Measurements from ENCODE around the gene ADGRG2.
"Not testable (repeated sequence)": the region's sequence is repeated elsewhere in the genome, so short reads cannot be mapped to it uniquely, and the experiment has no call there.

ADGRG2 gene

GRCh38 chrX:19089555-19090040 is 32.7 kb downstream of the ADGRG2 start:
- no peak overlapping the region for H3K4me3 ChIP-seq (ENCODE audit: low read depth, low read length)

GRCh38 chrX:19086102-19086772 is 36.0 kb downstream of the ADGRG2 start:
- H3K4me3 ChIP-seq (ENCODE audit: low read depth, low read length) = no peak overlapping the region

GRCh38 chrX:19085666-19086065 is 36.6 kb downstream of the ADGRG2 start:
- no peak overlapping the region for H3K4me3 ChIP-seq (ENCODE audit: low read depth, low read length)

- H3K4me3 ChIP-seq (ENCODE audit: low read depth, low read length) = no peak overlapping the region
Observed at GRCh38 chrX:19075754-19076153, 46.5 kb downstream of the ADGRG2 start.

- no peak overlapping the region for H3K4me3 ChIP-seq (ENCODE audit: low read depth, low read length)
Observed at GRCh38 chrX:19072372-19072771, 49.9 kb downstream of the ADGRG2 start.

GRCh38 chrX:19070555-19070994 is 51.7 kb downstream of the ADGRG2 start:
- H3K4me3 ChIP-seq (ENCODE audit: low read depth, low read length) = no peak overlapping the region

- H3K4me3 ChIP-seq (ENCODE audit: low read depth, low read length) = not testable (repeated sequence)
Observed at GRCh38 chrX:19066987-19067386, 55.3 kb downstream of the ADGRG2 start.

- H3K4me3 ChIP-seq (ENCODE audit: low read depth, low read length) = no peak overlapping the region
Observed at GRCh38 chrX:19065535-19065934, 56.7 kb downstream of the ADGRG2 start.

- H3K4me3 ChIP-seq (ENCODE audit: low read depth, low read length) = no peak overlapping the region
Observed at GRCh38 chrX:19064175-19064574, 58.1 kb downstream of the ADGRG2 start.

- H3K4me3 ChIP-seq (ENCODE audit: low read depth, low read length) = no peak overlapping the region
Observed at GRCh38 chrX:19063030-19063429, 59.2 kb downstream of the ADGRG2 start.

GRCh38 chrX:19059067-19059466 is 63.2 kb downstream of the ADGRG2 start:
- no peak overlapping the region for H3K4me3 ChIP-seq (ENCODE audit: low read depth, low read length)

GRCh38 chrX:19057856-19058255 is 64.4 kb downstream of the ADGRG2 start:
- no peak overlapping the region for H3K4me3 ChIP-seq (ENCODE audit: low read depth, low read length)

GRCh38 chrX:19049110-19049509 is 73.2 kb downstream of the ADGRG2 start:
- no peak overlapping the region for H3K4me3 ChIP-seq (ENCODE audit: low read depth, low read length)

GRCh38 chrX:19046343-19047215 is 75.7 kb downstream of the ADGRG2 start:
- no peak overlapping the region for H3K4me3 ChIP-seq (ENCODE audit: low read depth, low read length)

GRCh38 chrX:19040373-19040772 is 81.9 kb downstream of the ADGRG2 start:
- no peak overlapping the region for H3K4me3 ChIP-seq (ENCODE audit: low read depth, low read length)

GRCh38 chrX:19034025-19034424 is 88.2 kb downstream of the ADGRG2 start:
- H3K4me3 ChIP-seq (ENCODE audit: low read depth, low read length) = no peak overlapping the region

- no peak overlapping the region for H3K4me3 ChIP-seq (ENCODE audit: low read depth, low read length)
Observed at GRCh38 chrX:19030805-19031204, 91.5 kb downstream of the ADGRG2 start.

GRCh38 chrX:19028560-19028959 is 93.7 kb downstream of the ADGRG2 start:
- no peak overlapping the region for H3K4me3 ChIP-seq (ENCODE audit: low read depth, low read length)

- no peak overlapping the region for H3K4me3 ChIP-seq (ENCODE audit: low read depth, low read length)
Observed at GRCh38 chrX:19024366-19024765, 97.9 kb downstream of the ADGRG2 start.

- no peak overlapping the region for H3K4me3 ChIP-seq (ENCODE audit: low read depth, low read length)
Observed at GRCh38 chrX:19019996-19020395, 102.3 kb downstream of the ADGRG2 start.

GRCh38 chrX:19017271-19017670 is 105.0 kb downstream of the ADGRG2 start:
- no peak overlapping the region for H3K4me3 ChIP-seq (ENCODE audit: low read depth, low read length)

GRCh38 chrX:19016614-19017013 is 105.7 kb downstream of the ADGRG2 start:
- H3K4me3 ChIP-seq (ENCODE audit: low read depth, low read length) = not testable (repeated sequence)

Data from iPS-11a (cell line).